ENCODE results near the gene MYO1B.

The MYO1B gene

GRCh38 chr2:191252699-191253098 lies 7.5 kb downstream of the MYO1B start:
- H3K4me3 ChIP-seq (ENCODE audit: low read length): no peak overlapping the region
- TF ChIP-seq CTCF (conservative IDR thresholded peaks at IDR 0.05; ENCODE audit: low read depth, low read length): no peak
- DNase-seq (ENCODE audit: low read depth): no peak

DNA sequence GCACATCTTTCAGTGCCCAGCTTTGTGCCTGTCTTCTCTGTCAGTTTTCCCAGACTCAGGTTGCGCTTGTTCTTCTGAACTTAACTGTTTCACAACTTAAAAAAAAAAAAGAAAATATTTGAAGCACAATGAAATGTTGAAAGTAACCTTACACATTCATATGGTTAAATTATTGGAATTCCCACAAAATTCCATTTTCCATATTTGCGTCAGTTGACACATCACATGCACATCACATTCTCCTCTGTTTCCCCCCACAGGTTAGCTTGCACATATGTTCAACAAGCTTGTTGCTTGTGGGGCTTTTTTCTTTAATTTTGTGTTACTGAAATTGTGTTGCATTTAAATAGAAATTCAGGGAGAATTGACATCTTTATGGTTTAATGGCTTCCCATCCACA lies 8.3 kb downstream of the MYO1B start:
- no peak for DNase-seq (ENCODE audit: low read depth)
- TF ChIP-seq CTCF (conservative IDR thresholded peaks at IDR 0.05; ENCODE audit: low read depth, low read length): no peak
- no peak overlapping the region for H3K4me3 ChIP-seq (ENCODE audit: low read length)

DNA sequence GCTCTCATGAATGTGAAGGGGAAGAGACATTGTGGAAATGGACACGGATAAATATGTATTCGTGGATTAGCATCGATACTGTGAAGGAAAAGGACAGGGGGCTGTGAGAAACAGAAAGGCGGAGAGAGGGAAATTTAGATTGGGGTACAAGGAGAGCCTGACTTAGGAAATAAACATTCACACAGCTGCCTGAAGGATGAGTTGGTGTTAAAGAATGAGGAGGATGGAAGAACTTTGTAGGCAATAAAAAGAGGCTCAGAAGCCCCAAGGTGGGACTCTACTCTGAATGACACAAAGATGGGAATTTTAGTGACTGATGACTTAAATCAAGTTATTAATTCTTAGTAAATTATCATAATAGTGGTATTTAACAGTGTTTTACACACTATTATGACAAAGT lies 10.1 kb downstream of the MYO1B start:
- DNase-seq (ENCODE audit: low read depth): no peak
- TF ChIP-seq CTCF (conservative IDR thresholded peaks at IDR 0.05; ENCODE audit: low read depth, low read length): no peak
- H3K4me3 ChIP-seq (ENCODE audit: low read length): no peak overlapping the region

GRCh38 chr2:191255756-191256312 lies 10.6 kb downstream of the MYO1B start:
- no peak overlapping the region for H3K4me3 ChIP-seq (ENCODE audit: low read length)
- DNase-seq (ENCODE audit: low read depth): no peak
- no peak for TF ChIP-seq CTCF (conservative IDR thresholded peaks at IDR 0.05; ENCODE audit: low read depth, low read length)

DNA sequence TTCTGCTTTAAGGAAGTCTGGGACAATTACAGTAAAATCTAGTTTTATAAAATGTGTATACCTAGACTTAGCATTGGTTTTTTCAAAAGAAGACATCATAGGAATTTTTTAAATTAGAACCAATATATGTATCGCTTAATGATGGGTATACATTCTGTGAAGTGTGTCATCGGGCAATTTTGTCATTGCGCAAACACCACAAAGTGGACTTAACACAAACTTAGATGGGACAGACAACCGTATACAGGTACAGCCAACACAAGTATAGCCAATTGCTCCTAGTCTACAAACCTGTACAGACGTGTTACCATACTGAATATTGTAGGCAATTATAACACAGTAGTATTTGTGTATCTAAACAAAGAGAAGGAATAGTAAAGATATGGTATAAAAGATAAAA lies 12.7 kb downstream of the MYO1B start:
- DNase-seq (ENCODE audit: low read depth): no peak
- TF ChIP-seq CTCF (conservative IDR thresholded peaks at IDR 0.05; ENCODE audit: low read depth, low read length): no peak
- H3K4me3 ChIP-seq (ENCODE audit: low read length): no peak overlapping the region

GRCh38 chr2:191258996-191259395 lies 13.8 kb downstream of the MYO1B start:
- no peak for DNase-seq (ENCODE audit: low read depth)
- H3K4me3 ChIP-seq (ENCODE audit: low read length): no peak overlapping the region
- no peak for TF ChIP-seq CTCF (conservative IDR thresholded peaks at IDR 0.05; ENCODE audit: low read depth, low read length)

GRCh38 chr2:191262436-191262835 lies 17.2 kb downstream of the MYO1B start:
- TF ChIP-seq CTCF (conservative IDR thresholded peaks at IDR 0.05; ENCODE audit: low read depth, low read length): no peak
- no peak for DNase-seq (ENCODE audit: low read depth)
- no peak overlapping the region for H3K4me3 ChIP-seq (ENCODE audit: low read length)
